ENCODE results near the gene CHAF1B.

DNA sequence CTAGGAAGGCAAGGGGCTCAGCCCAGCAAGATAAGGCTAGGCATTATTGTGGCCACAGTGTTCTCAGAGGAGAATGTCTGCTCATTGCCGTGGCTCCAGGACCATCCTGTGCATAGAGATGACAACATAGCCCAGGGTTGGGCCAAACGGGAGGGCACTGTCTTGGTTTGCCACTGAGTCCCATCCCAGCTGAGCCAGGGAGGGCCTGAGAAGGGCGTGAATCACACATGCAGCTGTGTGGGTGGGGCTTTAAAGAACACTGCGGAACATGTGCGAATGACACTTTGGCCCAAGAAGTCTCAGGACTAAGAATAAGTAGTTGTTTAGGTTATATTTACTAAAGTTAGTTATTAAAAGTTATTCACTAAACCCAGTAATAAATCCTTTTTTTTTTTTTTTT is 18.5 kb downstream of the CHAF1B start:
- no peak for TF ChIP-seq GATA2 (IDR thresholded peaks at IDR 0.05; ENCODE audit: low read depth, low read length)
- no peak for TF ChIP-seq GATA3 (IDR thresholded peaks at IDR 0.05; ENCODE audit: low read depth, low read length)
